PC-9 (cell line): ENCODE measurements around the gene CDC14A.

ENCODE experiments used
- CTCF ChIP-seq: fragments of 200-600 bp; sonication (generic); conservative IDR thresholded peaks from 2 replicates; pipeline ENCODE4 v1.6.1; 2017; ENCODE audit warnings: mixed run types, antibody characterized with exemption, mild to moderate bottlenecking, moderate library complexity
- EZH2 ChIP-seq: fragments of 200-600 bp; sonication (generic); IDR thresholded peaks from 2 replicates; pipeline ENCODE4 v1.8.0; 2017; ENCODE audit warnings: antibody characterized with exemption, low read depth

DNA sequence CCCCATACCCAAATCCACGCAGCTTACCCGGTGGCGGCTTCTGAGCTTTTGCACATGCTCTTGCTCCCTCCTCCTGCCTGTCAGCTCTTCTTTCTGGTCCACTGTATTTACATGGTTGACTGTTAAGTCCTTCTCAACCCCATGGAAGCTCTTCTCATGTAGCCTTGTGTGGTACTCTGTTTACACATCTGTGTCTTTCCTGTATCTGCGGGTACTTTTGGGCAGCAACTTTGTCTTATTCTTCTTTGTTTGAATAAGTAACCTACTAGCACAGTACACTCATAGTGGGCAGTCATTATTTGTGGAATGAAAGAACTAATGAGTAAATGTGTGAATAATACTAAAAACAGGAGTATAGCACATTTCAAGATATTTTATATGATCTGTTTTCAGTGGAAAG, 97.2 kb downstream of the CDC14A start:
- TF ChIP-seq CTCF (no peak), EZH2 (no peak)
